GM12878 (cell line): ENCODE results near the gene CBX7. TPM values are rescaled to one million over a fixed set of nuclear protein-coding genes. Genes with fewer than 3 reads are reported as not detected.

Experiments used
- ATAC-seq: fragments of 200-7000 bp; cut with Tn5 transposase; 3 replicates; pipeline ENCODE4 v1.9.1; 2020; ENCODE audit warnings: mild to moderate bottlenecking, moderate library complexity
- BruUV-seq: library from RNA; stranded (reverse); fragments of 400-500 nt; replicated peaks from 2 replicates; lab custom pipeline; 2021; lab: Mats Ljungman, UMichigan
- CTCF ChIA-PET: fragments of 300-600 bp; sonication (Branson Sonifier 250); formaldehyde crosslinking; extraction: SDS; loops from one replicate; lab custom pipeline; 2021; ENCODE audit warnings: inconsistent platforms; lab: Yijun Ruan, JAX
- POLR2A ChIA-PET: fragments of 350-600 bp; formaldehyde crosslinking; extraction: SDS; loops from one replicate; lab custom pipeline; 2021; ENCODE audit warnings: inconsistent platforms; lab: Charles Lee
- RAD21 ChIA-PET: fragments of 300-600 bp; sonication (Branson Sonifier 250); formaldehyde crosslinking; loops from one replicate; lab custom pipeline; 2023; ENCODE audit warnings: antibody characterized with exemption; ENCODE audit not compliant: unreplicated experiment; lab: Charles Lee
- SMC1A ChIA-PET: fragments of 300-600 bp; sonication (Branson Sonifier 250); formaldehyde crosslinking; loops from one replicate; lab custom pipeline; 2023; ENCODE audit not compliant: unreplicated experiment, uncharacterized antibody; lab: Charles Lee
- DNase-seq: peaks from one replicate; pipeline ENCODE4 v3.0.0-alpha.2; 2011; ENCODE audit warnings: low read depth, low spot score
- FAIRE-seq: peaks from 3 replicates; lab custom pipeline; 2011; peaks lifted over from hg19 to GRCh38; lab: Jason Lieb, UNC
- H2AFZ ChIP-seq: 2 replicates; pipeline ENCODE4 v1.6.0; 2011; ENCODE audit warnings: low read depth, low read length, control low read depth; ENCODE audit not compliant: control insufficient read depth
- H3K27ac ChIP-seq: 2 replicates; pipeline ENCODE4 v1.5.1; 2011; ENCODE audit warnings: control low read depth; ENCODE audit not compliant: control insufficient read depth, insufficient read depth
- H3K27me3 ChIP-seq, 2 experiments: replicated peaks in 1 of 2; 2 replicates each; pipeline versions ENCODE4 v1.6.0 to v1.6.1; 2011; ENCODE audit warnings: low read length in 1 of 2; ENCODE audit not compliant: control insufficient read depth in 2 of 2, insufficient read depth in 2 of 2
- H3K36me3 ChIP-seq, 2 experiments: 2 replicates each; pipeline ENCODE4 v1.5.1; 2011; ENCODE audit warnings: low read length in 1 of 2; ENCODE audit not compliant: control insufficient read depth in 2 of 2, insufficient read depth in 2 of 2
- H3K4me1 ChIP-seq: 2 replicates; pipeline ENCODE4 v1.6.1; 2011; ENCODE audit warnings: mild to moderate bottlenecking, low read length, moderate library complexity, mixed read lengths; ENCODE audit not compliant: control insufficient read depth, insufficient read depth
- H3K4me2 ChIP-seq: 2 replicates; pipeline ENCODE4 v1.6.0; 2011; ENCODE audit warnings: control low read depth; ENCODE audit not compliant: control insufficient read depth, insufficient read depth
- H3K4me3 ChIP-seq: fragments of 200-600 bp; sonication (generic); 2 replicates; pipeline ENCODE4 v1.5.1; 2016
- H3K79me2 ChIP-seq: 2 replicates; pipeline ENCODE4 v1.6.0; 2011; ENCODE audit warnings: low read length; ENCODE audit not compliant: control insufficient read depth, insufficient read depth
- H3K9ac ChIP-seq: 2 replicates; pipeline ENCODE4 v1.8.0; 2011; ENCODE audit warnings: low read length, control low read depth, mixed read lengths; ENCODE audit not compliant: control insufficient read depth, insufficient read depth
- H3K9me3 ChIP-seq: replicated peaks from 3 replicates; pipeline ENCODE4 v1.5.1; 2011; ENCODE audit warnings: mild to moderate bottlenecking, low read length; ENCODE audit not compliant: control insufficient read depth, insufficient read depth
- H4K20me1 ChIP-seq: 2 replicates; pipeline ENCODE4 v1.6.0; 2011; ENCODE audit not compliant: control insufficient read depth, insufficient read depth
- CHD2 ChIP-seq: IDR thresholded peaks from 2 replicates; pipeline ENCODE4 v1.6.1; 2011; ENCODE audit warnings: low read depth, low read length, improper control_type of control experiment, borderline replicate concordance
- CHD4 ChIP-seq: fragments of 200-600 bp; sonication (generic); IDR thresholded peaks from 2 replicates; pipeline ENCODE4 v1.6.1; 2016; ENCODE audit warnings: mild to moderate bottlenecking
- EED ChIP-seq: sonication (generic); IDR thresholded peaks from 2 replicates; pipeline ENCODE4 v1.6.1; 2016; ENCODE audit warnings: antibody characterized with exemption, low read depth
- IKZF1 ChIP-seq: fragments of 450-650 bp; conservative IDR thresholded peaks from 2 replicates; pipeline ENCODE4 v1.6.1; 2017; ENCODE audit warnings: antibody characterized with exemption, mild to moderate bottlenecking
- POLR2AphosphoS2 ChIP-seq: IDR thresholded peaks from 2 replicates; pipeline ENCODE4 v1.6.1; 2011; ENCODE audit warnings: low read depth, mild to moderate bottlenecking, low read length, improper control_type of control experiment, moderate library complexity
- WGBS: methylation state at CpG from one replicate; pipeline ENCODE4 v1.1.6; 2016; ENCODE audit warnings: low lambda C conversion rate; ENCODE audit not compliant: insufficient replicate concordance, insufficient coverage; ENCODE audit errors: missing lambda C conversion rate; 5-methylcytosine and 5-hydroxymethylcytosine counted together
- in situ Hi-C: fragments of 300-500 bp; cut with MboI; formaldehyde crosslinking; loops from 9 replicates; pipeline ENCODE4 v1.14.3; 2018; ENCODE audit warnings: mixed read lengths
- intact Hi-C: fragments of 100-400 bp; cut with micrococcal nuclease; formaldehyde crosslinking; loops from one replicate; pipeline ENCODE4 v1.14.2; 2022; ENCODE audit not compliant: unreplicated experiment
- polyA plus RNA-seq, 11 experiments: library from polyadenylated mRNA; depleted of rRNA in 4 of 11; unstranded in 6 of 11; stranded (reverse) in 5 of 11; fragments of >200 nt; fragmentation: Nextera tagmentation in 4 of 11; fragmentation: Illumina TruSeq in 1 of 11; extraction: Ambion mirVana in 4 of 11; extraction: Trizol in 1 of 11; gene quantifications; 1 replicate in 1 of 11; 2 replicates in 10 of 11; pipeline versions ENCODE4 v1.2.1 to v1.2.3, GENCODE V29; 2011 to 2016; ENCODE audit warnings: inconsistent platforms in 2 of 11, missing spikeins in 2 of 11, low read depth in 1 of 11
- total RNA-seq, 4 experiments: library from RNA; depleted of rRNA in 3 of 4; stranded (reverse); fragments of >200 nt in 3 of 4; fragmentation: Illumina TruSeq in 1 of 4; extraction: Trizol in 1 of 4; gene quantifications; 2 replicates each; pipeline versions ENCODE4 v1.2.1 to v1.2.3, GENCODE V29; 2013 to 2021
- TF ChIP-seq, protein P1 (sequence below): fragments of 450-650 bp; formaldehyde crosslinking; IDR thresholded peaks from 2 replicates; pipeline ENCODE4 v1.4.0; 2022; ENCODE audit warnings: mild to moderate bottlenecking, moderate library complexity

The CBX7 gene
- total and polyA plus RNA-seq, 10 of the 15 experiments (the other 5 are each of a cell fraction or from before 2014, with no cell fraction given) = 0.18 to 17.2 (median 5.6) TPM

GRCh38 chr22:39123751-39124581 lies 28.5 kb downstream of the CBX7 start:
- Histone ChIP-seq H3K9ac (no peak overlapping the region), H3K4me1 (no peaks in the 10 kb centered on the region)
- WGBS = 28% methylated on average over 19 of the region's 33 CpGs
- TF ChIP-seq, protein P1, sequence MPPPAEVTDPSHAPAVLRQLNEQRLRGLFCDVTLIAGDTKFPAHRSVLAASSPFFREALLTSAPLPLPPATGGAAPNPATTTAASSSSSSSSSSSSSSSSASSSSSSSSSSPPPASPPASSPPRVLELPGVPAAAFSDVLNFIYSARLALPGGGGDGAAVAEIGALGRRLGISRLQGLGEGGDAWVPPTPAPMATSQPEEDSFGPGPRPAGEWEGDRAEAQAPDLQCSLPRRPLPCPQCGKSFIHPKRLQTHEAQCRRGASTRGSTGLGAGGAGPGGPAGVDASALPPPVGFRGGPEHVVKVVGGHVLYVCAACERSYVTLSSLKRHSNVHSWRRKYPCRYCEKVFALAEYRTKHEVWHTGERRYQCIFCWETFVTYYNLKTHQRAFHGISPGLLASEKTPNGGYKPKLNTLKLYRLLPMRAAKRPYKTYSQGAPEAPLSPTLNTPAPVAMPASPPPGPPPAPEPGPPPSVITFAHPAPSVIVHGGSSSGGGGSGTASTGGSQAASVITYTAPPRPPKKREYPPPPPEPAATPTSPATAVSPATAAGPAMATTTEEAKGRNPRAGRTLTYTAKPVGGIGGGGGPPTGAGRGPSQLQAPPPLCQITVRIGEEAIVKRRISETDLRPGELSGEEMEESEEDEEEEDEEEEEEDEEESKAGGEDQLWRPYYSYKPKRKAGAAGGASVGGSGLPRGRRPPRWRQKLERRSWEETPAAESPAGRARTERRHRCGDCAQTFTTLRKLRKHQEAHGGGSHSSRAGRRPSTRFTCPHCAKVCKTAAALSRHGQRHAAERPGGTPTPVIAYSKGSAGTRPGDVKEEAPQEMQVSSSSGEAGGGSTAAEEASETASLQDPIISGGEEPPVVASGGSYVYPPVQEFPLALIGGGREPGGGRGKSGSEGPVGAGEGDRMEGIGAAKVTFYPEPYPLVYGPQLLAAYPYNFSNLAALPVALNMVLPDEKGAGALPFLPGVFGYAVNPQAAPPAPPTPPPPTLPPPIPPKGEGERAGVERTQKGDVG (CRISPR knock-in tag) = no peak
- TF ChIP-seq CHD4 (no peak), CHD2 (no peak), POLR2AphosphoS2 (no peak), EED (no peak), IKZF1 (no peak)
- TF ChIP-seq, all 136 proteins: peak for 0
- intact Hi-C loops (loop anchor here (10.0 kb wide), 1 partner anchor 359 kb away; no protein-coding TSS in a partner anchor), in situ Hi-C loops (loop anchor here (10.0 kb wide), 1 partner anchor 359 kb away; no protein-coding TSS in a partner anchor)
- DNase-seq (no peak), ATAC-seq (no peak), FAIRE-seq (no peak)
- POLR2A ChIA-PET = interaction anchor here (0.5 kb wide), 1 partner anchor 82 kb away, joined by 4 read pairs; no protein-coding TSS in a partner anchor
- SMC1A ChIA-PET = interaction anchor here (1.1 to 1.2 kb wide), 2 partner anchors 27 to 255 kb away, joined by 3 read pairs; no protein-coding TSS in a partner anchor
- BruUV-seq = no TSS peak
- Histone ChIP-seq H3K79me2 (no peaks in the 10 kb centered on the region), H3K27ac (no peak overlapping the region), H3K4me2 (no peak overlapping the region), H3K36me3 (no peaks in the 10 kb centered on the region), H3K9me3 (no peaks in the 10 kb centered on the region), H3K27me3 (no peaks in the 10 kb centered on the region), H4K20me1 (no peaks in the 10 kb centered on the region), H3K4me3 (no peak overlapping the region), H2AFZ (no peak overlapping the region)
- CTCF ChIA-PET = interaction anchor here (1.6 to 7.6 kb wide), 4 partner anchors 11 to 254 kb away, joined by 5 to 74 read pairs (median 6); no protein-coding TSS in a partner anchor
- RAD21 ChIA-PET = interaction anchor here (0.6 to 1.4 kb wide), 4 partner anchors 121 to 254 kb away, joined by 3 read pairs; no protein-coding TSS in a partner anchor
